OCI-LY3 (cell line): ENCODE results near the gene ARHGAP26.

Experiments used
- H2AFZ ChIP-seq: fragments of 200-600, 300-600 bp; shearing (Covaris generic); 2 replicates; pipeline ENCODE4 v1.6.0; 2014; ENCODE audit warnings: antibody characterized with exemption, low read depth, low read length
- H3K27ac ChIP-seq: fragments of 200-600, 300-600 bp; sonication (generic); 2 replicates; pipeline ENCODE4 v1.5.1; 2014; ENCODE audit warnings: mild to moderate bottlenecking, low read length, moderate library complexity, mixed read lengths
- H3K27me3 ChIP-seq: fragments of 200-600, 300-600 bp; sonication (generic); 2 replicates; pipeline ENCODE4 v1.6.1; 2014; ENCODE audit warnings: low read depth, low read length, mixed read lengths
- H3K36me3 ChIP-seq: fragments of 200-600, 300-600 bp; sonication (generic); replicated peaks from 2 replicates; pipeline ENCODE3; 2014; ENCODE audit warnings: low read depth, low read length, mixed read lengths
- H3K4me1 ChIP-seq: fragments of 300-600, 200-600 bp; sonication (generic); 2 replicates; pipeline ENCODE4 v1.6.1; 2014; ENCODE audit warnings: low read length, mixed read lengths
- H3K4me2 ChIP-seq: fragments of 200-600, 300-600 bp; sonication (generic); 2 replicates; pipeline ENCODE4 v1.6.1; 2014; ENCODE audit warnings: low read length, mixed read lengths
- H3K4me3 ChIP-seq: fragments of 300-600, 200-600 bp; sonication (generic); 2 replicates; pipeline ENCODE4 v1.5.1; 2014; ENCODE audit warnings: antibody characterized with exemption, mild to moderate bottlenecking, low read length, moderate library complexity
- H3K79me2 ChIP-seq: fragments of 300-600, 200-600 bp; shearing (Covaris generic); 2 replicates; pipeline ENCODE4 v1.6.1; 2014; ENCODE audit warnings: mild to moderate bottlenecking, low read length, mixed read lengths
- H3K9ac ChIP-seq: fragments of 300-600, 200-600 bp; shearing (Covaris generic); 2 replicates; pipeline ENCODE4 v1.6.0; 2014; ENCODE audit warnings: mild to moderate bottlenecking, low read length, moderate library complexity
- H3K9me3 ChIP-seq: fragments of 200-600, 300-600 bp; shearing (Covaris generic); 2 replicates; pipeline ENCODE4 v1.6.1; 2014; ENCODE audit warnings: low read length, mixed read lengths; ENCODE audit not compliant: insufficient read depth
- H4K20me1 ChIP-seq: fragments of 200-600, 300-600 bp; sonication (generic); 2 replicates; pipeline ENCODE4 v1.6.1; 2016; ENCODE audit warnings: low read length, mixed read lengths; ENCODE audit not compliant: insufficient read depth
- EZH2phosphoT487 ChIP-seq: fragments of 200-600 bp; shearing (Covaris generic); IDR thresholded peaks from 2 replicates; pipeline ENCODE4 v1.6.1; 2018; ENCODE audit warnings: antibody characterized with exemption, mixed run types, low read depth
- TF ChIP-seq, protein P1 (sequence below): fragments of 200-600, 300-600 bp; sonication (generic); IDR thresholded peaks from 2 replicates; pipeline ENCODE4 v1.5.1; 2014; ENCODE audit warnings: antibody characterized with exemption, low read length, low read depth

The ARHGAP26 gene

DNA sequence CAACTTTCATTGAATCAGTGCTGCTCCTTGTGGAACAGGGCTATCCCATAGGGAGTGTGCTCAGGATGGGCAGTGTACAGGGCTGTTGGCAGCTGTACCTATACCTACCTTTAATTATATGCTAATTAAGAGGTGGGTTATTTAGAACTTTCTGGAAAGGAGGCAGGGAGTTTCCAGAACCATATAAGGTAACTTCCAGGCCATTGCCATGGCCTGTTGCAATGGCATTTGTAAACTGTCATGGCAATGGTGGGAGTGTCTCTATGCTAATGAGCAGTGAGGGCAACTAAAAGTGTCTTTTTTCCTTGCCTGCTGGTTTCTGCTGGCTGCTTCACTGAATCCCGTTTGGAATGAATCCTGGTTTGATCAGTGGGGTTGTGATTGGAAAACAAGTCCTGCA, 2.3 kb upstream of the ARHGAP26 start:
- no peak overlapping the region for H2AFZ ChIP-seq
- no peaks in the 10 kb centered on the region for H3K79me2 ChIP-seq
- no peak overlapping the region for H3K27ac ChIP-seq
- H3K36me3 ChIP-seq = no peaks in the 10 kb centered on the region
- no peak overlapping the region for H3K4me3 ChIP-seq
- no peaks in the 10 kb centered on the region for H4K20me1 ChIP-seq
- no peak overlapping the region for H3K9ac ChIP-seq
- H3K4me2 ChIP-seq = no peak overlapping the region
- no peak for TF ChIP-seq EZH2phosphoT487
- TF ChIP-seq, protein P1, sequence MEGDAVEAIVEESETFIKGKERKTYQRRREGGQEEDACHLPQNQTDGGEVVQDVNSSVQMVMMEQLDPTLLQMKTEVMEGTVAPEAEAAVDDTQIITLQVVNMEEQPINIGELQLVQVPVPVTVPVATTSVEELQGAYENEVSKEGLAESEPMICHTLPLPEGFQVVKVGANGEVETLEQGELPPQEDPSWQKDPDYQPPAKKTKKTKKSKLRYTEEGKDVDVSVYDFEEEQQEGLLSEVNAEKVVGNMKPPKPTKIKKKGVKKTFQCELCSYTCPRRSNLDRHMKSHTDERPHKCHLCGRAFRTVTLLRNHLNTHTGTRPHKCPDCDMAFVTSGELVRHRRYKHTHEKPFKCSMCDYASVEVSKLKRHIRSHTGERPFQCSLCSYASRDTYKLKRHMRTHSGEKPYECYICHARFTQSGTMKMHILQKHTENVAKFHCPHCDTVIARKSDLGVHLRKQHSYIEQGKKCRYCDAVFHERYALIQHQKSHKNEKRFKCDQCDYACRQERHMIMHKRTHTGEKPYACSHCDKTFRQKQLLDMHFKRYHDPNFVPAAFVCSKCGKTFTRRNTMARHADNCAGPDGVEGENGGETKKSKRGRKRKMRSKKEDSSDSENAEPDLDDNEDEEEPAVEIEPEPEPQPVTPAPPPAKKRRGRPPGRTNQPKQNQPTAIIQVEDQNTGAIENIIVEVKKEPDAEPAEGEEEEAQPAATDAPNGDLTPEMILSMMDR = no peak
- H3K27me3 ChIP-seq = peaks cover 21% of the 10 kb centered on the region
- no peaks in the 10 kb centered on the region for H3K9me3 ChIP-seq
- H3K4me1 ChIP-seq = peaks cover 9% of the 10 kb centered on the region; the same call in 1 of the 2 replicates

DNA sequence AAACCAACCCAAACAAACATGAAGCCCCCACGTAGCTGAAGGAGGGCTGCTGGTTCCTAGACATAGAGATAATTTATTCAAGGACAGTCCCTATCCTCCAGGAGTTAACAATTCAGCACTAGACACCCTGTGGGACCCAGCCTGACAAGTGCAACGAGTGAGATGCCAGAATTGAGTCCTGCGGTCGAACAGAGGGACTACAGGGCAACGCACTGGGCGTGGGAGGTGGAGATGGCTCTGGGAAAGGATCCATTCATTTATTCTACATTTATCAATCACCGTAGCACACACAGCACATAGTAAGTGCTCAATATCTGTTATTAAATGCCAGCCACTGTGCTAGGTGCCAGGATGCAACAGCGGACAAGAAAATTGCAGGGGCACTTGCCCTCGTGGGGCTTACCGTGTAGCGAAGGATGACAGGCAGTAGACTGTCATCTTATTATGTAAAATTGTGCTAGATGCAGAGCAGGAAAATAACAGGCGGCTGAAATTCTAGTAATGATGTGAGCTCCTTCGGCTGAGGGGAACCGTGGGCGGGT, 855 bp upstream of the ARHGAP26 start:
- H3K27me3 ChIP-seq = peaks cover 21% of the 10 kb centered on the region
- peaks cover 9% of the 10 kb centered on the region; the same call in 1 of the 2 replicates for H3K4me1 ChIP-seq
- H3K4me3 ChIP-seq = peak overlapping the region; percentile 96
- no peaks in the 10 kb centered on the region for H3K9me3 ChIP-seq
- H4K20me1 ChIP-seq = no peaks in the 10 kb centered on the region
- H2AFZ ChIP-seq = peak overlapping the region; percentile 81
- no peak overlapping the region for H3K27ac ChIP-seq
- H3K36me3 ChIP-seq = no peaks in the 10 kb centered on the region
- H3K9ac ChIP-seq = 0 out of 2 replicates have a peak overlapping the region, but pooled peaks have one; percentile 55
- TF ChIP-seq EZH2phosphoT487 = no peak
- peak overlapping the region; percentile 95 for H3K4me2 ChIP-seq
- H3K79me2 ChIP-seq = no peaks in the 10 kb centered on the region

DNA sequence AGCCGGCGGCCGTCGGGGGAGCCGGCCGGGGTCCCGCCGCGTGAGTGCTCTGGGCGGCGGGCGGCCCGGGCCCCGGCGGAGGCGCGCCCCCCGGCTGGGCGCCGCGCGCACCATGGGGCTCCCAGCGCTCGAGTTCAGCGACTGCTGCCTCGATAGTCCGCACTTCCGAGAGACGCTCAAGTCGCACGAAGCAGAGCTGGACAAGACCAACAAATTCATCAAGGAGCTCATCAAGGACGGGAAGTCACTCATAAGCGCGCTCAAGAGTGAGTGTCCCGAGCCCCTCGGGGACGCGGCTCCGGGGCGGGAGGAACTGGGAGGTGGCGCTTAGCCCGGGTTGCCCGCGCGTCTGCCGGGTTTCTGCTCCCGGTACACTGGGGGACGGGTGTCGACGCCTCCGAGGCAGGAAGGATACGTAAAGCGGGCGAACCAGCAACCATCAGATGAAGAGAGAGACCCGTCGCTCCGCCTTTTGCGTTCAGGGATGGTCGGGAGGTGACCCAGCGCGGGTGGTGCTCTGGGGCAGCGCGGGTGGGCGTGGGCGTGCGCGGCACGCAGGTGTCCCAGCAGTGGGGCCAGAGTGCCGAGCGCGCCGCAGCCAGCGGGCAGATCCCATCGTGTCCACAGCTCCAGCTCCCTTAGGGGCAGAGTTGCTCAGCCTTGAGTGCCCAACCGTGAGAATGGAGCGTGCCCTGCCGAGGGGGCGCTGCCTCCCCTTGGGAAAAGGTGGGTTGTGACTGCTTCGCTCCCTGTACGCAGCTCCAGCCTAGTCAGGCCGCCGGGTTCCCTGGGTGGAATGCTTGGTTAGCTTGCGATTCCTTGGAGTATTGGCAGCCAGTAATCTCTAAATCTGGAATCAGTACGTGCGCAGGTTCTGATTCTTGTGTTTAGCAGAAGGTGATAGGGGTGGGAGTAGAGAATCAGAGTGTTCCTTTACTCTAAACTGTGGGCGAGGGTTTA, 753 bp downstream of the ARHGAP26 start:
- H3K4me2 ChIP-seq = peak overlapping the region; percentile 99
- H3K9me3 ChIP-seq = no peaks in the 10 kb centered on the region
- H4K20me1 ChIP-seq = no peaks in the 10 kb centered on the region
- H3K27ac ChIP-seq = no peak overlapping the region
- H3K4me1 ChIP-seq = peaks cover 9% of the 10 kb centered on the region; the same call in 1 of the 2 replicates
- peak overlapping the region; percentile 67 for H3K9ac ChIP-seq
- H2AFZ ChIP-seq = peak overlapping the region; percentile 81; the same call in 1 of the 2 replicates
- peaks cover 21% of the 10 kb centered on the region for H3K27me3 ChIP-seq
- H3K79me2 ChIP-seq = no peaks in the 10 kb centered on the region
- TF ChIP-seq EZH2phosphoT487 = no peak
- TF ChIP-seq, protein P1 = peak; percentile 27
- peak overlapping the region; percentile 96 for H3K4me3 ChIP-seq
- no peaks in the 10 kb centered on the region for H3K36me3 ChIP-seq

DNA sequence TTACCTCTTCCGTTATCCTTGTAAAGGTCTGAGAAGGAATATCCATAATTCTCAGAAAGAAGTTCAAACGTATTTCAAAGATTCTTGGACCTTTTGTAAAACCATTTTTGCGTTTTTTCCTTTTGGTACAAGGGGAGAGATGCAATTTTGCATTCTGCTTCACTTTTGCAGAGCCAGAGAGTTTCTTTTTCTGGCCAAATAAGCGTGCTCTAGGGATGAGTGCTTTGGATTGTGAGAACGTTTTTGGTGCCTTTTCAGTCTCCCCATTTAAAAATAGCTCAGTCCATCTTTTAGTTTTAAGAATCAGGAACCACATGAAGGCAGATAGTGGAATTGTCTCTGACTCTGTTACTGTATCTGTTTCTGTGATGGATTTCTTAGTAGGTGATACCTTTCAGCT, 1.5 kb downstream of the ARHGAP26 start:
- Histone ChIP-seq H3K4me1 (peaks cover 9% of the 10 kb centered on the region; the same call in 1 of the 2 replicates), H3K27me3 (peaks cover 21% of the 10 kb centered on the region), H3K4me2 (peak overlapping the region; percentile 99), H3K27ac (no peak overlapping the region), H3K9me3 (no peaks in the 10 kb centered on the region), H3K9ac (peak overlapping the region; percentile 67; the same call in 1 of the 2 replicates), H3K4me3 (peak overlapping the region; percentile 96), H3K79me2 (no peaks in the 10 kb centered on the region), H3K36me3 (no peaks in the 10 kb centered on the region), H2AFZ (no peak overlapping the region), H4K20me1 (no peaks in the 10 kb centered on the region)
- no peak for TF ChIP-seq EZH2phosphoT487
- TF ChIP-seq, protein P1 = no peak
